ENCODE results near the gene KRTAP7-1.

DNA sequence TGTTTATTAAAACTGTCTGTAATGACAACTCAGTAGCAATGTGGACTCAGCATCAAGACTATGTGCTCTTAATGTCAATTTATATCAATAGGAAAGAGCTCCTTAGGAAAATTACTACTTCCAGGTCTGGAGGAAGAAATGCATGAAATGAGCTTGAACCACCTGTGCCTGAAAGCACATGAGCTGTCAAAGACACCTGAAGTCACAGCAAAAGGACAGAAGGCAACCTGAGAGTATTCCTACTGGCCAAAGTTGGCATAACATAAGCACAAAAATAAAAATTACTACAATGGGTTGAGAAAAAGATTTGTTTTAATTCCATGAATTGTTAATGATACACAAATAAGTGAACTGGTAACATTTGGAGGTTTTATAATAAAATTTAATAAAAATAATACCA, 13.4 kb upstream of the KRTAP7-1 start:
- TF ChIP-seq, protein P1, sequence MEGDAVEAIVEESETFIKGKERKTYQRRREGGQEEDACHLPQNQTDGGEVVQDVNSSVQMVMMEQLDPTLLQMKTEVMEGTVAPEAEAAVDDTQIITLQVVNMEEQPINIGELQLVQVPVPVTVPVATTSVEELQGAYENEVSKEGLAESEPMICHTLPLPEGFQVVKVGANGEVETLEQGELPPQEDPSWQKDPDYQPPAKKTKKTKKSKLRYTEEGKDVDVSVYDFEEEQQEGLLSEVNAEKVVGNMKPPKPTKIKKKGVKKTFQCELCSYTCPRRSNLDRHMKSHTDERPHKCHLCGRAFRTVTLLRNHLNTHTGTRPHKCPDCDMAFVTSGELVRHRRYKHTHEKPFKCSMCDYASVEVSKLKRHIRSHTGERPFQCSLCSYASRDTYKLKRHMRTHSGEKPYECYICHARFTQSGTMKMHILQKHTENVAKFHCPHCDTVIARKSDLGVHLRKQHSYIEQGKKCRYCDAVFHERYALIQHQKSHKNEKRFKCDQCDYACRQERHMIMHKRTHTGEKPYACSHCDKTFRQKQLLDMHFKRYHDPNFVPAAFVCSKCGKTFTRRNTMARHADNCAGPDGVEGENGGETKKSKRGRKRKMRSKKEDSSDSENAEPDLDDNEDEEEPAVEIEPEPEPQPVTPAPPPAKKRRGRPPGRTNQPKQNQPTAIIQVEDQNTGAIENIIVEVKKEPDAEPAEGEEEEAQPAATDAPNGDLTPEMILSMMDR (IDR thresholded peaks at IDR 0.05) = no peak
- no peak for TF ChIP-seq POLR2A (IDR thresholded peaks at IDR 0.05)

All from ovary (tissue), 3 donors.